Measurements from ENCODE around the gene GPX4. TPM values are rescaled to one million over a fixed set of nuclear protein-coding genes. Genes with fewer than 3 reads are reported as not detected.

Gene GPX4
- total and polyA plus RNA-seq, 10 of the 15 experiments (the other 5 are each of a cell fraction or from before 2014, with no cell fraction given), result 33.3 to 749 (median 297) TPM

DNA sequence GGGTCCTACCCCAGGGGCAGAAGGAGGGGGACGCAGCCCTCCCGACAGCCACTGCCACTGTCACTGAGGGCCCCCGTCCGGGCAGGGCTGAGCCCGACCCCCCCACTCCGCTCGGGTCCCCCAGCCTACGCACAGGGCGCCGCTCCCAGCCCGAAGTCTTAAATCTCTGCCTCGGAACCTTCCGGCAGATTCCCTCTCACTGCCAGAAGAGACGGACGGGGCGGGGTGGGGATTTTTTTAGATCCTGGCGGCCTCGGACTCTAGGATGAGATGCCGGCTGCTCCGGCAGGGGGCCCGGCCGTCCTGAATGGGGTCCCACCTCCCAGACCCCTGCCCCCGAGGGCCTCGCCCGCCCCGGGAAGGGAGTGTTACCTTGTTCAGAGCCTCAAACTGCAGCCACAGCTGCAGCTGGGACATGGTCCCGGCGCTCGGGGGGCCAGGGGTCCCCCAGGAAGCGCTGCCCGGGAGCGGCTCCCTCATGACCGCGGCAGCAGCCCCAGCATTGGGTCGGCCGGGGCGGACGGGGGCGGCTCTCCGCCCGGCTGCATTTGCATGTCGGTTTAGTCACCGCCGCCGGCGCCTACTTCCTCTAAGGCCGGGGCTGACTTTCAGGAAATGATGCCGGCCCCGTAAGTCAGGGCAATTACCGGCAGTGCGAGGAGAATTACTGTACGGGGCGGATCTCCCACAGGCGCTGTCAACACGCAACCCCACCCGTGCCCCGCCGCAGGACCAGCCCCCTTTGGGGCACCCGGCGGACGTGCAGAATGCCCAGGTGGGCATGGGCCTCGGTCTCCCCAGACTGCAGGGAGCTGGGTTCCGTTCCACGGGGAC lies 28.1 kb downstream of the GPX4 start (continued):
- TF ChIP-seq, protein P1, sequence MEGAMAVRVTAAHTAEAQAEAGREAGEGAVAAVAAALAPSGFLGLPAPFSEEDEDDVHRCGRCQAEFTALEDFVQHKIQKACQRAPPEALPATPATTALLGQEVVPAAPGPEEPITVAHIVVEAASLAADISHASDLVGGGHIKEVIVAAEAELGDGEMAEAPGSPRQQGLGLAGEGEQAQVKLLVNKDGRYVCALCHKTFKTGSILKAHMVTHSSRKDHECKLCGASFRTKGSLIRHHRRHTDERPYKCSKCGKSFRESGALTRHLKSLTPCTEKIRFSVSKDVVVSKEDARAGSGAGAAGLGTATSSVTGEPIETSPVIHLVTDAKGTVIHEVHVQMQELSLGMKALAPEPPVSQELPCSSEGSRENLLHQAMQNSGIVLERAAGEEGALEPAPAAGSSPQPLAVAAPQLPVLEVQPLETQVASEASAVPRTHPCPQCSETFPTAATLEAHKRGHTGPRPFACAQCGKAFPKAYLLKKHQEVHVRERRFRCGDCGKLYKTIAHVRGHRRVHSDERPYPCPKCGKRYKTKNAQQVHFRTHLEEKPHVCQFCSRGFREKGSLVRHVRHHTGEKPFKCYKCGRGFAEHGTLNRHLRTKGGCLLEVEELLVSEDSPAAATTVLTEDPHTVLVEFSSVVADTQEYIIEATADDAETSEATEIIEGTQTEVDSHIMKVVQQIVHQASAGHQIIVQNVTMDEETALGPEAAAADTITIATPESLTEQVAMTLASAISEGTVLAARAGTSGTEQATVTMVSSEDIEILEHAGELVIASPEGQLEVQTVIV (IDR thresholded peaks at IDR 0.05; ENCODE audit: borderline replicate concordance, partially characterized antibody), result no peak
- no peak for TF ChIP-seq CHD4 (IDR thresholded peaks at IDR 0.05)
- TF ChIP-seq, protein P2, sequence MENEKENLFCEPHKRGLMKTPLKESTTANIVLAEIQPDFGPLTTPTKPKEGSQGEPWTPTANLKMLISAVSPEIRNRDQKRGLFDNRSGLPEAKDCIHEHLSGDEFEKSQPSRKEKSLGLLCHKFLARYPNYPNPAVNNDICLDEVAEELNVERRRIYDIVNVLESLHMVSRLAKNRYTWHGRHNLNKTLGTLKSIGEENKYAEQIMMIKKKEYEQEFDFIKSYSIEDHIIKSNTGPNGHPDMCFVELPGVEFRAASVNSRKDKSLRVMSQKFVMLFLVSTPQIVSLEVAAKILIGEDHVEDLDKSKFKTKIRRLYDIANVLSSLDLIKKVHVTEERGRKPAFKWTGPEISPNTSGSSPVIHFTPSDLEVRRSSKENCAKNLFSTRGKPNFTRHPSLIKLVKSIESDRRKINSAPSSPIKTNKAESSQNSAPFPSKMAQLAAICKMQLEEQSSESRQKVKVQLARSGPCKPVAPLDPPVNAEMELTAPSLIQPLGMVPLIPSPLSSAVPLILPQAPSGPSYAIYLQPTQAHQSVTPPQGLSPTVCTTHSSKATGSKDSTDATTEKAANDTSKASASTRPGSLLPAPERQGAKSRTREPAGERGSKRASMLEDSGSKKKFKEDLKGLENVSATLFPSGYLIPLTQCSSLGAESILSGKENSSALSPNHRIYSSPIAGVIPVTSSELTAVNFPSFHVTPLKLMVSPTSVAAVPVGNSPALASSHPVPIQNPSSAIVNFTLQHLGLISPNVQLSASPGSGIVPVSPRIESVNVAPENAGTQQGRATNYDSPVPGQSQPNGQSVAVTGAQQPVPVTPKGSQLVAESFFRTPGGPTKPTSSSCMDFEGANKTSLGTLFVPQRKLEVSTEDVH (IDR thresholded peaks at IDR 0.05; ENCODE audit: low read depth, partially characterized antibody), result no peak
- TF ChIP-seq TBL1XR1 (IDR thresholded peaks at IDR 0.05; ENCODE audit: low read depth, low read length), result peak; percentile 49; the same call in 1 of the 2 replicates
- TF ChIP-seq IKZF2 (IDR thresholded peaks at IDR 0.05), result peak in 1 of 2 experiments; percentile 28; a peak in 2 of 4 replicates
- TF ChIP-seq, protein P3, sequence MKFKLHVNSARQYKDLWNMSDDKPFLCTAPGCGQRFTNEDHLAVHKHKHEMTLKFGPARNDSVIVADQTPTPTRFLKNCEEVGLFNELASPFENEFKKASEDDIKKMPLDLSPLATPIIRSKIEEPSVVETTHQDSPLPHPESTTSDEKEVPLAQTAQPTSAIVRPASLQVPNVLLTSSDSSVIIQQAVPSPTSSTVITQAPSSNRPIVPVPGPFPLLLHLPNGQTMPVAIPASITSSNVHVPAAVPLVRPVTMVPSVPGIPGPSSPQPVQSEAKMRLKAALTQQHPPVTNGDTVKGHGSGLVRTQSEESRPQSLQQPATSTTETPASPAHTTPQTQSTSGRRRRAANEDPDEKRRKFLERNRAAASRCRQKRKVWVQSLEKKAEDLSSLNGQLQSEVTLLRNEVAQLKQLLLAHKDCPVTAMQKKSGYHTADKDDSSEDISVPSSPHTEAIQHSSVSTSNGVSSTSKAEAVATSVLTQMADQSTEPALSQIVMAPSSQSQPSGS (IDR thresholded peaks at IDR 0.05; ENCODE audit: low read length), result no peak
- TF ChIP-seq BACH1 (IDR thresholded peaks at IDR 0.05; ENCODE audit: borderline replicate concordance), result peak; percentile 68
- TF ChIP-seq NR2C1 (IDR thresholded peaks at IDR 0.05), result no peak
- no peak for TF ChIP-seq MYB (IDR thresholded peaks at IDR 0.05; ENCODE audit: borderline replicate concordance, low read depth, low read length)
- TF ChIP-seq, protein P4, sequence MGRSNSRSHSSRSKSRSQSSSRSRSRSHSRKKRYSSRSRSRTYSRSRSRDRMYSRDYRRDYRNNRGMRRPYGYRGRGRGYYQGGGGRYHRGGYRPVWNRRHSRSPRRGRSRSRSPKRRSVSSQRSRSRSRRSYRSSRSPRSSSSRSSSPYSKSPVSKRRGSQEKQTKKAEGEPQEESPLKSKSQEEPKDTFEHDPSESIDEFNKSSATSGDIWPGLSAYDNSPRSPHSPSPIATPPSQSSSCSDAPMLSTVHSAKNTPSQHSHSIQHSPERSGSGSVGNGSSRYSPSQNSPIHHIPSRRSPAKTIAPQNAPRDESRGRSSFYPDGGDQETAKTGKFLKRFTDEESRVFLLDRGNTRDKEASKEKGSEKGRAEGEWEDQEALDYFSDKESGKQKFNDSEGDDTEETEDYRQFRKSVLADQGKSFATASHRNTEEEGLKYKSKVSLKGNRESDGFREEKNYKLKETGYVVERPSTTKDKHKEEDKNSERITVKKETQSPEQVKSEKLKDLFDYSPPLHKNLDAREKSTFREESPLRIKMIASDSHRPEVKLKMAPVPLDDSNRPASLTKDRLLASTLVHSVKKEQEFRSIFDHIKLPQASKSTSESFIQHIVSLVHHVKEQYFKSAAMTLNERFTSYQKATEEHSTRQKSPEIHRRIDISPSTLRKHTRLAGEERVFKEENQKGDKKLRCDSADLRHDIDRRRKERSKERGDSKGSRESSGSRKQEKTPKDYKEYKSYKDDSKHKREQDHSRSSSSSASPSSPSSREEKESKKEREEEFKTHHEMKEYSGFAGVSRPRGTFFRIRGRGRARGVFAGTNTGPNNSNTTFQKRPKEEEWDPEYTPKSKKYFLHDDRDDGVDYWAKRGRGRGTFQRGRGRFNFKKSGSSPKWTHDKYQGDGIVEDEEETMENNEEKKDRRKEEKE (IDR thresholded peaks at IDR 0.05), result no peak
- TF ChIP-seq BRCA1 (IDR thresholded peaks at IDR 0.05; ENCODE audit: low read depth, low read length), result peak; percentile 8; the same call in 1 of the 2 replicates
- TF ChIP-seq, protein P5, sequence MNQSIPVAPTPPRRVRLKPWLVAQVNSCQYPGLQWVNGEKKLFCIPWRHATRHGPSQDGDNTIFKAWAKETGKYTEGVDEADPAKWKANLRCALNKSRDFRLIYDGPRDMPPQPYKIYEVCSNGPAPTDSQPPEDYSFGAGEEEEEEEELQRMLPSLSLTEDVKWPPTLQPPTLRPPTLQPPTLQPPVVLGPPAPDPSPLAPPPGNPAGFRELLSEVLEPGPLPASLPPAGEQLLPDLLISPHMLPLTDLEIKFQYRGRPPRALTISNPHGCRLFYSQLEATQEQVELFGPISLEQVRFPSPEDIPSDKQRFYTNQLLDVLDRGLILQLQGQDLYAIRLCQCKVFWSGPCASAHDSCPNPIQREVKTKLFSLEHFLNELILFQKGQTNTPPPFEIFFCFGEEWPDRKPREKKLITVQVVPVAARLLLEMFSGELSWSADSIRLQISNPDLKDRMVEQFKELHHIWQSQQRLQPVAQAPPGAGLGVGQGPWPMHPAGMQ (IDR thresholded peaks at IDR 0.05; ENCODE audit: borderline replicate concordance), result no peak
- peak; percentile 79 for TF ChIP-seq GATAD2B (conservative IDR thresholded peaks at IDR 0.05; ENCODE audit: low read depth)
- no peak for TF ChIP-seq POLR2AphosphoS5 (IDR thresholded peaks at IDR 0.05; ENCODE audit: low read length)
